Epithelial cell of proximal tubule (primary cell): ENCODE data around the gene THEMIS2. TPM values are rescaled to one million over a fixed set of nuclear protein-coding genes. Genes with fewer than 3 reads are reported as not detected.
"Not testable (repeated sequence)": the region's sequence is repeated elsewhere in the genome, so short reads cannot be mapped to it uniquely, and the experiment has no call there.

Experiments used
- DNase-seq: peaks from one replicate; pipeline ENCODE4 v3.0.0-alpha.2; 2011; ENCODE audit warnings: low read depth
- H3K4me3 ChIP-seq: 2 replicates; pipeline ENCODE4 v1.5.1; 2011; ENCODE audit warnings: low read depth, mild to moderate bottlenecking, low read length
- total RNA-seq: library from RNA; depleted of rRNA; stranded (reverse); fragments of >200 nt; gene quantifications from 2 replicates; pipeline ENCODE4 v1.2.3, GENCODE V29; 2015
- TF ChIP-seq, protein P1 (sequence below): conservative IDR thresholded peaks from 2 replicates; pipeline ENCODE4 v1.5.1; 2012; ENCODE audit warnings: low read depth, mild to moderate bottlenecking, low read length

Gene THEMIS2
- 12.1 and 24.2 TPM in 2 replicates for total RNA-seq

DNA sequence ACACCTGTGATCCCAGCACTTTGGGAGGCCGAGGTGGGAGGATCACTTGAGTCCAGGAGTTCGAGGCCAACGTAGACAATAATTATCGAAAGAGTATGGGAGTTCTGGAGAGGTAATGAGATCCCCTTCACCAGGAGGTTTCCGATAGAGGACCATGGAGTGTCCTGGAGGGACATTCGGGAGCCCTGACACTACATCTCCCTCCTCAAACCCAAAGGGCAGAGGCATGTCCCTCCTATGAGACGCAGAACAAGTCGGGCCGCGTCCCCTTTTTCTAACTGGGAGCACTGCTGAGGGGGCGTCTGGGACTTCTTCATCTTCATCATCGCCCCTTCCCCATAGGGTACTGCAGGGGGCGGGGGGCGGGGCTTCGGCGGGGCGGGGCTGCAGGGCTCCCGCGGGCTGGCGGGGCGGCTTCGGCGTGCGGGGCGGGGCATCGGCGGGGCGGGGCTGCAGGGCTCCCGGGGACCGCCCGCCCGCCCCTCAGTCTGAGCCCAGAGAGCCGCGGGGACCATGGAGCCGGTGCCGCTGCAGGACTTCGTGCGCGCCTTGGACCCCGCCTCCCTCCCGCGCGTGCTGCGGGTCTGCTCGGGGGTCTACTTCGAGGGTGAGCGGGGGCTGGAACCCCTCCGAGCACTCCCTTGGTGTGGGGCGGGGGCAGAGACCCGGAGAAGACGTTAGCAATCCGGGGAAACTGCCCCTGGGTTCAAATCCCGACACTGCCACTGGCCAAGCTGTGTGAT, at the start of gene THEMIS2:
TSS of gene THEMIS2 (plus strand) at position 486 of the 743 bp plus-strand sequence. CDS start at position 514, 28 bp downstream.
- DNase-seq: no peak
- TF ChIP-seq, protein P1, sequence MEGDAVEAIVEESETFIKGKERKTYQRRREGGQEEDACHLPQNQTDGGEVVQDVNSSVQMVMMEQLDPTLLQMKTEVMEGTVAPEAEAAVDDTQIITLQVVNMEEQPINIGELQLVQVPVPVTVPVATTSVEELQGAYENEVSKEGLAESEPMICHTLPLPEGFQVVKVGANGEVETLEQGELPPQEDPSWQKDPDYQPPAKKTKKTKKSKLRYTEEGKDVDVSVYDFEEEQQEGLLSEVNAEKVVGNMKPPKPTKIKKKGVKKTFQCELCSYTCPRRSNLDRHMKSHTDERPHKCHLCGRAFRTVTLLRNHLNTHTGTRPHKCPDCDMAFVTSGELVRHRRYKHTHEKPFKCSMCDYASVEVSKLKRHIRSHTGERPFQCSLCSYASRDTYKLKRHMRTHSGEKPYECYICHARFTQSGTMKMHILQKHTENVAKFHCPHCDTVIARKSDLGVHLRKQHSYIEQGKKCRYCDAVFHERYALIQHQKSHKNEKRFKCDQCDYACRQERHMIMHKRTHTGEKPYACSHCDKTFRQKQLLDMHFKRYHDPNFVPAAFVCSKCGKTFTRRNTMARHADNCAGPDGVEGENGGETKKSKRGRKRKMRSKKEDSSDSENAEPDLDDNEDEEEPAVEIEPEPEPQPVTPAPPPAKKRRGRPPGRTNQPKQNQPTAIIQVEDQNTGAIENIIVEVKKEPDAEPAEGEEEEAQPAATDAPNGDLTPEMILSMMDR: no peak
- peak within 1 kb of the TSS; percentile 88 for H3K4me3 ChIP-seq

DNA sequence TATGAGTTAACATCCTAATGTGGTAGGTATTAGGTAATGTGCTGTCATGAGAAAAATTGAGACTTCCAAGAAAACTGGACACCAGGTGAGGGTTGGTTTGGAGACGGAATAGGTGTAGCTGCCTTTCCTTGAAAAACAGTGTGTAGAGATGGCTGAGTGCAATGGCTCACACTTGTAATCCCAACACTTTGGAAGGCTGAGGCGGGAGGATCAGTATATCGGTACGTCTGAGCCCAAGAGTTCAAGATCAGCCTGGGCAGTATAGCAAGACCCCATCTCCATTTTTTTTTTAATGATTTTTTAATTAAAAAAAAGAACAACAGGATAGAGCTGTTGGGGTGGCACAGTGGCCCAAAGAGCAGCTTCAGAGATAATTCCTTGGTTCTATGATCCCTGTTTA, 48.6 kb upstream of the THEMIS2 start:
- TF ChIP-seq, protein P1: no peak
- no peak overlapping the region for H3K4me3 ChIP-seq
- DNase-seq: no peak

DNA sequence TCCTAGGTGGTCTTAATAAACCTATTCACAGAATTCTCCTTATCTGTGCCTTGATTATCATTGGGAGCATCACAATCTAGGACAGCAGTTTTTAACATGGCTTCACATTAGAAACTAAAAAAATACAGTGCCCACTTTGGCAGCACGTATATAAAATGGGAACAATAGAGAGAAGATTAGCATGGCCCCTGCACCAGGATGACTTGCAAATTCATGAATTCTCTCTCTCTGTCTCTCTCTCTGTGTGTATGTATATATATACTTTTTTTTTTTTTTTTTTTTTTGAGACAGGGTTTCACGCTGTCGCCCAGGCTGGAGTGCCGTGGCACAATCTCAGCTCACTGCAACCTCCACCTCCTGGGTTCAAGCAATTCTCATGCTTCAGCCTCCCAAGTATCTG, 47.9 kb upstream of the THEMIS2 start:
- H3K4me3 ChIP-seq: no peak overlapping the region
- DNase-seq: no peak
- TF ChIP-seq, protein P1: no peak

DNA sequence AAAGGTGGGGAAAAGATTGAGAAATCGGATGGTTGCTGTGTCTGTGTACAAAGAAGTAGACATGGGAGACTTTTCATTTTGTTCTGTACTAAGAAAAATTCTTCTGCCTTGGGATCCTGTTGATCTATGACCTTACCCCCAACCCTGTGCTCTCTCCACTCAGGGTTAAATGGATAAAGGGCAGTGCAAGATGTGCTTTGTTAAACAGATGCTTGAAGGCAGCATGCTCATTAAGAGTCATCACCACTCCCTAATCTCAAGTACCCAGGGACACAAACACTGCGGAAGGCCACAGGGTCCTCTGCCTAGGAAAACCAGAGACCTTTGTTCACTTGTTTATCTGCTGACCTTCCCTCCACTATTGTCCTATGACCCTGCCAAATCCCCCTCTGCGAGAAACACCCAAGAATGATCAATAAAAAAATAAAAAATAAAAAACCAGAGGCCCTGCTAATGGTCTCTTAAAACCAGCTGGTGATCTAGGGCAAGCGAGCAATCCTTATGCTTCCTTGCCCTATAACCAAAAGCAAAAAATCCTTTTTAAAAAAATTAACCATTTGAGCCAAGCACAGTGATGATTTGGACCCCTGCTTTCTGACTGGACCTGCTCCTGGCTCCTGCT, 42.9 kb upstream of the THEMIS2 start:
- not testable (repeated sequence) for DNase-seq

DNA sequence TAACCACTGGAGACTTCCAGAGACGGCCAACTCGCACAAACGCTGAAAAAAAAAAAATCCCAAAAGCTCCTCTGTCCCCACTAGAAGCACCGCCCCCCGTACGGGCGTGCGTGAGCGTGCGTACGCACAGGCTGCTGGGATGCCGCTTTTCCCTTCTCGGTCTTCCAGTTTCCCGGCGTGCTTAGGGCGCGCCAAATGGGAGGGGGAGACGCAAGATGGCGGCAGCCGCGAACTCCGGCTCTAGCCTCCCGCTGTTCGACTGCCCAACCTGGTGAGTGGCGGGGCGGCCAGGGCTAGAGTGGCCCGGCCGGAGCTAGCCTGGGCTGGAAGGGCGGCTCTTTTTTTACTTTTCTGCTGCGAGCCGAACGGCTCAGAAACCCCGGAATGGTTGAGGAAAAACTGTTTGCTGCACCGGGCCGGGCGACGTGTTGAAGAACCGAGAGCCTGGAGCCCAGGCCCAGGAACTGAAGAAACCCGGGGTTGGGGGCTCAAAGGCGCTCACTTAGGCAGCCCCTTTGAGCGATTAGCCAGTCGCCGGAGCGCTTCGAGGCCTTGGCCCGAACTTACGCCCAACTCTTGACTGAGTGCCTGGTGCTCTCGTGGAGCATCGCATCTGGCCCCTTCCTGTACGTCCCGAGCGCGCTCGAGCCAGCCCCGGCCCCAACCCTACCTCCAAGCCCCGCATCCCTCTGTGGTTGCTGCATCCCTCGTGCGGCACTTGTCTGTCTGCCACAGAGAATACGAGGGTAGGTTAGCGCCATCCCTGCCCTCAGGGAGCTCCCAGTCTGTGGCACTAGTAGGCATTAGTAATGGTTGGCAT, 41.5 kb upstream of the THEMIS2 start, which contains the start of gene PPP1R8:
TSS of gene PPP1R8 (plus strand) at position 162 of the 820 bp plus-strand sequence. CDS start at position 216, 54 bp downstream.
- TF ChIP-seq, protein P1: no peak
- H3K4me3 ChIP-seq: peak within 1 kb of the TSS; percentile 87
- DNase-seq: peak; percentile 55

More for the DNA sequence above, 42.9 kb upstream of the THEMIS2 start:
- peak overlapping the region; percentile 87 for H3K4me3 ChIP-seq

DNA sequence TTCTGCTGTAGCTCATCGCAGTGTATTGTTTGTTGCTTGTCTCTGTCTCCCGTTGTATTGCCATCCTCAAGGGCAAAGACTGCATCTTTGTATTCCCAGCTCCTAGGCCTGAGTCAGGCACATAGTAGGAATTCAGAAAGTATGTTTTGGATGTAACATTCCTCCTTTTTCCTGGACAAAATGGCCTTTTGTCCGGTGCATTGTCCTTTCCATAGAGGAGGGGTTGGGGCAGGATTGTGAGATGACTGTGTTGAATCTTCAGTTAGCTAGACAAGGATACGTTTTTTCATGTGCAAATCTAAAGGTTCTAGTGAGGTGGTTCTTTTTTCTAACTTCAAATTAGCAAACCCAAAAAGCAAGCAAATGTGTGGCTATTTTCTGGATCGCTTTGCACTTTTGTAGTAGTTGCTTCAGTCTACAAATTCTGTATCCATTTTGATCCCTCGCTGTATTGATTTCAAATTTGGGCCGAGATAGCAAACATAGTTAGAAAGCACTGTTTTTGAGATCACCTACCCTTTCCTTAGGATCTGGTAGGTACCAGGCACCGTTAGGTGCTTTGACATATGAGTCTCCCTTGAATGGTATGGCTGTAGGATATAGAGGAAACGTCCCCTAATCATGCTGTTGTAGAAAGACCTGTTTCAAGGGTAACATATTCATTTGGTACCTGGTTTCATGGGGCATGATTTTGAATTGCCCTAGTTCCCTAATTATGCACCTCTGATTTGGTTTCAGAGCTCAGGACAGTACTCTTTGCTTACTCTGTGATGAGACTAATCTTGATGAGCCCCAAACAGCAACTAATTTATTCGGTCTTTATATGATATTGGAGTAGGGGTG, 40.6 kb upstream of the THEMIS2 start:
- TF ChIP-seq, protein P1: no peak
- peak overlapping the region; percentile 87 for H3K4me3 ChIP-seq
- DNase-seq: no peak
